HG02759 (cell line): ENCODE data around the gene RANBP17.
"Not testable (repeated sequence)": the region's sequence is repeated elsewhere in the genome, so short reads cannot be mapped to it uniquely, and the experiment has no call there.

Experiments
- ATAC-seq: cut with Tn5 transposase; IDR thresholded peaks from one replicate; pipeline ENCODE4 v1.9.1; 2021; ENCODE audit warnings: mild to moderate bottlenecking, moderate library complexity; ENCODE audit not compliant: unreplicated experiment

Gene RANBP17

GRCh38 chr5:170937914-170938313 lies 76.1 kb downstream of the RANBP17 start:
- ATAC-seq: no peak

DNA sequence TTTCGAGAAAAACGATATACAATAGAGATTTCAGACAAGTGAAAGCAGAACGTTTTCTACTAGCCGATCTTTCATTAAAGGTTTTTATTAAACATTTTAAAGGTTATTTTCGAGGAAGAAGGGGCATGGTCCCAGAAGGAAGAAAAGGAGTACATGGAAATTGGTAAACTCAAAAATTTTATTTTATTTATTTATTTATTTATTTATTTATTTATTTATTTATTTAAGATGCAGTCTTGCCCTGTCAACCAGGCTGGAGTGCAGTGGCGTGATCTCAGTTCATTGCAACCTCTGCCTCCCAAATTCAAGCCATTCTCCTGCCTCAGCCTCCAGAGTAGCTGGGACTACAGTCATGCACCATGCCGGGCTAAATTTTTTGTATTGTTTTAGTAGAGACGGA lies 77.4 kb downstream of the RANBP17 start:
- ATAC-seq: no peak

- no peak for ATAC-seq
Measured at GRCh38 chr5:170941788-170942187, 80.0 kb downstream of the RANBP17 start.

DNA sequence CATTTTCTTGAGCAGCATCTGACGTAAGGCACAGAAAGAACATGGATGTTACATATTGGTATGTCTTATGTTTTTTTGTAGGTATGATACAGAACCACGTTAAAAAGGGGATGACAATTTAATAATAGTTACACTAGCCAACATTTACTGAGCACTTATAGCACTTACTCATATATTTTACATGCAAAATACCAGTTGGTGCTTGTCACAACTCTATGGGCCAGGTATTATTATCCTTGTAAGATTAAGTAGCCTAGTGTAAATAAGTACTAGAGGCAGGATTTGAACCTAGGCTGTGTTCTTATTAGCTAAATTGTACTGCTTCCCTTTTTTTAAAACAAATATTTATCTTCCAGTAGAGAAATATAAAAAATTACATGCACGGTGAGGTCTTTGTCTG lies 83.5 kb downstream of the RANBP17 start:
- ATAC-seq: no peak

DNA sequence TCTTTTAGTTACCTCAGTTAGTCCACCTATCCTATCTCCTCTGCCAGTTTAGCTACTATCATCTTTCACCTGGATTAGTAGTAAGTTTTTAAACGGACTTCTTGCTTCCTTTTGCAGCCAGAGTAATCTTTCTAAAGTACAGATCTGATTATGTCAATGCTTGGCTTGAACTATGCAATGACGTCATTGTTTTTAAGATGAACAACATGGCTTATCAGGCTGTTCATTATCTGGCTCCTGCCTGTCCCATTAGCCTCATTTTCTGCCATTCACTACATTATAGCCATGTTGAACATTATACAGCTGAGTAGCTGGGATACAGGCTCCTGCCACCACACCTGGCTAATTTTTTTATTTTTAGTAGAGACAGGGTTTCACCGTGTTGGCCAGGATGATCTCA lies 98.7 kb downstream of the RANBP17 start:
- ATAC-seq: no peak

DNA sequence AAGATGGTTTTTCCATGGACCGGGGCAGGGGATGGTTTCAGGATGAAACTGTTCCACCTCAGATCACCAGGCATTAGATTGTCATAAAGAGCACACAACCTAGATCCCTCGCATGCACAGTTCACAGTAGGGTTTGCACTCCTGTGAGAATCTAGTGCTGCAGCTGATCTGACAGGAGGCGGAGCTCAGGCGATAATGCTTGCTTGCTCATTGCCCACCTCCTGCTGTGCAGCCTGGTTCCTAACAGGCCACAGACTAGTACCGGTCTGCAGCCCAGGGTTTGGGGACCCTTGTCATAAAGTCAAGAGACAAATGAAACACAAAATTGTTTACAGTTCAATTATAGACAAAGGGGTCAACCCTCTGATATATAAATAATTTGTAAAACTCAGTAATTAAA lies 101.7 kb downstream of the RANBP17 start:
- no peak for ATAC-seq

GRCh38 chr5:170974461-170974860 lies 112.6 kb downstream of the RANBP17 start:
- no peak for ATAC-seq

DNA sequence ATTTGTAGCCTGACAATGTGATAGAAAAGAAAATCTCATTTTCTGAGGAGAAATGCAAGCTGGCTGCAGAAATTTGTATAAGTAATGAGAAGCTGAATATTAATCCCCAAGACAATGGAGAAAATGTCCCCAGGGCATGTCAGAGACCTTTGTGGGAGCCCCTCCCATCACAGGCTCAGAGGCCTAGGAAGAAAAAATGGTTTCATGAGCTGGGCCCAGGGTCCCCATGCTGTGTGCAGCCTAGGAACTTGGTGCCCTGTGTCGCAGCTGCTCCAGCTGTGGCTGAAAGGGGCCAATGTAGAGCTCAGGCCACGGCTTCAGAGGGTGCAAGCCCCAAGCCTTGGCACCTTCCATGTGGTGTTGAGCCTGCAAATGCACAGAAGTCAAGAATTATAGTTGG lies 118.4 kb downstream of the RANBP17 start:
- not testable (repeated sequence) for ATAC-seq

GRCh38 chr5:170985486-170985885 lies 123.7 kb downstream of the RANBP17 start:
- ATAC-seq: no peak

GRCh38 chr5:170986598-170986997 lies 124.8 kb downstream of the RANBP17 start:
- no peak for ATAC-seq

GRCh38 chr5:170993476-170993875 lies 131.7 kb downstream of the RANBP17 start:
- ATAC-seq: no peak

DNA sequence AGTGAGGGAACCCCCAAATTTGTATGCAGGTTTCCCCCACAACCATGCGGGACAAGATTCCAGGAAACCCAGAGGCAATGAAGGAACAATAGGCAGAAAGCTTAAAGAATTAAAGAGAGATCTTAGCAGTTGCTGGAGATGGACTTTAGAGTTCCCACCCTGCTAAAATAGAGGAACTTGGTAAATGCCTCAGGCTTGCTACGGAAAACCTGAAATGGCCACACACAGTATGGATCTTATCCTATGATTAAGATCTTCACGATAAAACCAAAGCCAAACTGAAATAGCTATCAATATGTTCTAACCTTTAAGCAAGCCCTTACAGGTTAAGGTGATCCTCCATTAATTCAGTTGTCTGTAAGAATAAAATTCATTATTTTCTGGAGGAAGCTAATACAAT lies 148.3 kb downstream of the RANBP17 start:
- no peak for ATAC-seq

DNA sequence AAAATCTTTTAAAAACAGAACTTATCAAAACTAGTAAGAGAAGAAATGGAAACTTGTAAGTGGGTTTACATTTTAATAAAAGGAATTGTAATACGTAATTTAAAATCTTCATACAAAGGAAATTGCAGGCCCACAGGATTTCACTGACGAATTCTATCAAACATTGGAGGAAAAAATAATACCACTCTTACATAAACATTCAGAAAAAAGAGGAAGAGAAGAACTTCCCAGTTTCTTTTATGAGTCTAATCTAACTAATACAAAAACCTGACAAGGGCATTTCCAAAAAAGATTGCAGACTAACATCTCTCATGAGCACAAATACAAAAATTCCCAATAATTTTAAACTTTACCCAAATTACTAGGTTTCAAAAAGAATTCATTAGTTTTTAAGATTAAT lies 149.0 kb downstream of the RANBP17 start:
- ATAC-seq: no peak

GRCh38 chr5:171023508-171023907 lies 161.7 kb downstream of the RANBP17 start:
- ATAC-seq: no peak

- no peak for ATAC-seq
Measured at GRCh38 chr5:171024084-171024483, 162.3 kb downstream of the RANBP17 start.

DNA sequence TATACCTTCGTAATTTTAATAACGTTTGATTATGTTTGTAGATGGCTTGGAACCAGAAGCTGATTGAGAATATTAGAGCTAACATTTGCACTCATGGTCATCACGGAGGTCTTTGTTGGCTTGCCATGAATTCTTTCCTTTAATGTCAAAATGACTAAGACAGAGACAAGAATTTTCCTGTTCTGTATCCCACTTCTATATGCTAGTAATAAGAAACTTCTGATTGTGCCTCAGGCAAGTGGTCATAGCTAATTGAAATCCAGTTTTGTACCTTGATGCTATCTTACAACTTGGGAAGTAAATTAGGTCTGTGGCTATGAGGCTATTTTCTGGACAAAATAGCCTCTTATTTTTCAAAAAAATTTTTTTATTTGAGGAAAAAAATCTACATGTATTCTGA lies 167.6 kb downstream of the RANBP17 start:
- ATAC-seq: no peak

GRCh38 chr5:171031977-171032376 lies 170.2 kb downstream of the RANBP17 start:
- ATAC-seq: no peak

DNA sequence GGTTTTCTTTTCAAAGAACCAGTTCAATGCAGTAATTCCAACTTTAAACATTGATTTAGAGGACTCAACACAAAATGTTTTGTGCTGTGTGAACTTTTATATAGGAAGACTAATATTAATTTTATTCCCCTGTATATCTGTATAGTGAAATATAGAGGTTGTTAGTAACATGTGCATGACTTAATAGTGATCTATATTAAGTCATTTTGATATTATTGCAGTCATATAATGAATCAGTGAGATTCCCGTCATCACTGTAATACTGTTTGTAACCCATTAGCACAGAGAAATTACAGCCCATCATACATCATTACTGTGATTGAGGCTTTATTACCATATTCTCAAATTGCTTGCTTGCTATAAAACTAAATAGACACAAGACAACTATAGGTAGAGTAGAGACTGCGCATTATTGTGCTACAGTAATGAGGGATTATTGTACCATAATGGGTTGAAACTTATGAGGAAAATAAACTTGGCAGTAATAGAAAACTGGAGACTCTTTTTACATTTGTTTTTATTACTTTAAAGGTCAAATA lies 170.7 kb downstream of the RANBP17 start:
- ATAC-seq: no peak

- ATAC-seq: not testable (repeated sequence)
Measured at GRCh38 chr5:171041893-171042292, 180.1 kb downstream of the RANBP17 start.

GRCh38 chr5:171050916-171051315 lies 189.1 kb downstream of the RANBP17 start:
- no peak for ATAC-seq

DNA sequence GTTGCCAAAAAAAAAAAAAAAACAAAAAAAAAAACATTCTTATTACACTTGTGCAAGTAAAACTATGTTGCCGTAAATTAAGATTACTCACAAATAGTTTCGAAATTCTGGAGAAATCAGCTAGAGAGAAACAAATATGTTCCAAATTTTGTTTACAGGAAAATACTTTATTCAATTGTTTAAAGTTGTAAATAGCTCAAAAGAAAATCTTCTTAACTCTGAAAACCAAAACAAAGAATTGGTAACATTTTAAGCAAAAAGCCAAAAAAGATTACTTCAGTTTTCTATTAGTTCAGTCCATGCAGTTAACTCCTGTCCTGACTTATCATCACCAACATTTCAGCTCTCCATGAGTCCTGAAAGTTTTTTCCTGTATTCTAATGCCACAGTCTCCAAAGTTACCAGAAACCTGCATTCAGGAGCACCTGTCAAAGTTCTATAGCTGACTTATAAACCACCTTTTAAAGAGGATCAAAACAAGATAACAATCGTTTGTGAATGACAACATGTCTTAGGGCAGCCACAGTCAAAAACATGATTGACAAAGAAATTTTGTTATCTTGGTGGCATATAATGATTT lies 194.1 kb downstream of the RANBP17 start:
- no peak for ATAC-seq

- ATAC-seq: no peak
Measured at GRCh38 chr5:171067540-171068130, 205.8 kb downstream of the RANBP17 start.

GRCh38 chr5:171074747-171075146 lies 212.9 kb downstream of the RANBP17 start:
- no peak for ATAC-seq
